Measurements from ENCODE around the gene PLA2G3. TPM values are rescaled to one million over a fixed set of nuclear protein-coding genes. Genes with fewer than 3 reads are reported as not detected.

The PLA2G3 gene
- total and polyA plus RNA-seq, 2 experiments from 2014 or later = not detected

DNA sequence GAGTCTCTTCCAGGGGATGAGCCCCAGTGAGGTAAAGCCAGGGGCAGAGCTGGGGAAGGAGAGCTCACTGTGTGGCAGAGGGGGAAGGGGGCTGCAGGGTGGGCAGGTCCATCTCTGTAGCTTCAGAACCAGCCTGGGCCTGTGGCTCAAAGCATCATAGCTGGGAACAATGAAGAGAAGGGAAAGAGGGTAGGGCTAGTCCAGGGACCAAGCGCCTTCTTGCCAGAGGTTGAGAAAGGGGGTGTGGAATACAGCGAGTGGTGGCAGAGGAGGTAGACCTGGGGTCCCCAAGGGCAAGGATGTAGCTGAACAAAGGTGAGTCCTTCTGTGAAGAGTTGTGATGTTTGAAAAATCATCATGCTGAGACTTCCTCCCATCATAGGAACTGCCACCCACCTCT, 1.2 kb upstream of the PLA2G3 start:
- in situ Hi-C loops (cut with MboI) = no loop called here
- no peak for DNase-seq
- WGBS, 2 experiments (ENCODE audit: low coverage in 1 of 2, low lambda C conversion rate in 2 of 2, missing lambda C conversion rate in 2 of 2) = 33 to 44% methylated on average over 2 of the region's 2 CpGs

DNA sequence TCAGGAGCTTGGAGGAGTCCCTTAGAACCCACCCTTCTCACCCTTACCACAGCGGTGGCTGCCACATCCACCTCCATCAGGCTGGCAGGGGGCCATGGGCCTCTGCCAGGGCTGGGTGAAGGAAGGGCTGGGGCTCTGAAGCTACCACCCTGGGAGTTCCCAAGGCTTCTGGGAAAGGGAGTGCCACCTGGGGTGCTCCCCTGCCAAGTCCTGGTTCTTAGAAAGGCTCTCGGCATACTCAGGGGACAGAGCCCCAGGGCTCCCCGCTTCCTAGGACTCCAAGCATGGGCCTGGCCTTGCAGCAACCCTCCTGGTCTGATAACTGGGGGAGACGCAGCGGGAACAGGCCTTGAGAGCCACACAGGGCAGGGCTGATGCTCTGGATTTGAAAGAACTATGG, 438 bp upstream of the PLA2G3 start:
- WGBS, 2 experiments (ENCODE audit: low coverage in 1 of 2, low lambda C conversion rate in 2 of 2, missing lambda C conversion rate in 2 of 2) = 68 to 74% methylated on average over 5 of the region's 5 CpGs
- no peaks in the 10 kb centered on the region for H3K36me3 ChIP-seq (ENCODE audit: low read depth)
- H3F3A ChIP-seq (ENCODE audit: insufficient read depth) = no peaks in the 10 kb centered on the region
- no peak overlapping the region for H3K27ac ChIP-seq
- no peaks in the 10 kb centered on the region for H3K4me1 ChIP-seq (ENCODE audit: insufficient read depth)
- H3K4me2 ChIP-seq (ENCODE audit: unreplicated experiment) = no peak overlapping the region
- no peaks in the 10 kb centered on the region for H3K9me2 ChIP-seq (ENCODE audit: insufficient read depth)
- no peaks in the 10 kb centered on the region for H3K9me3 ChIP-seq (ENCODE audit: low read depth)
- H4K20me1 ChIP-seq (ENCODE audit: insufficient read depth) = no peaks in the 10 kb centered on the region
- no peaks in the 10 kb centered on the region for H3K79me2 ChIP-seq (ENCODE audit: insufficient read depth)
- no peak overlapping the region for H3K9ac ChIP-seq
- in situ Hi-C loops (cut with MboI) = no loop called here
- H3K27me3 ChIP-seq (replicated peaks; ENCODE audit: insufficient read depth) = peaks cover 20% of the 10 kb centered on the region
- H2AFZ ChIP-seq = no peak overlapping the region
- H3K4me3 ChIP-seq = no peak overlapping the region
- no peak for DNase-seq
- TF ChIP-seq EZH2phosphoT487 (IDR thresholded peaks at IDR 0.05; ENCODE audit: insufficient read depth, low read depth) (no peak), EZH2 (IDR thresholded peaks at IDR 0.05; ENCODE audit: insufficient read depth, poor library complexity, severe bottlenecking) (no peak)

More for the DNA sequence above, 1.2 kb upstream of the PLA2G3 start:
- Histone ChIP-seq H3K9me2 (ENCODE audit: insufficient read depth) (no peaks in the 10 kb centered on the region), H3K27me3 (replicated peaks; ENCODE audit: insufficient read depth) (peaks cover 20% of the 10 kb centered on the region), H3K79me2 (ENCODE audit: insufficient read depth) (no peaks in the 10 kb centered on the region), H4K20me1 (ENCODE audit: insufficient read depth) (no peaks in the 10 kb centered on the region), H3K36me3 (ENCODE audit: low read depth) (no peaks in the 10 kb centered on the region), H3K4me3 (no peak overlapping the region), H3K9me3 (ENCODE audit: low read depth) (peaks cover under 1% of the 10 kb centered on the region), H3K27ac (no peak overlapping the region), H3F3A (ENCODE audit: insufficient read depth) (no peaks in the 10 kb centered on the region), H3K4me1 (ENCODE audit: insufficient read depth) (no peaks in the 10 kb centered on the region), H3K9ac (no peak overlapping the region), H3K4me2 (ENCODE audit: unreplicated experiment) (no peak overlapping the region), H2AFZ (no peak overlapping the region)
- TF ChIP-seq EZH2 (IDR thresholded peaks at IDR 0.05; ENCODE audit: insufficient read depth, poor library complexity, severe bottlenecking) = no peak
- no peak for TF ChIP-seq EZH2phosphoT487 (IDR thresholded peaks at IDR 0.05; ENCODE audit: insufficient read depth, low read depth)

GRCh38 chr22:31139066-31139465, 1.2 kb downstream of the PLA2G3 start:
- in situ Hi-C loops (cut with MboI) = no loop called here
- Histone ChIP-seq H3K27ac (no peak overlapping the region), H3K79me2 (ENCODE audit: insufficient read depth) (no peaks in the 10 kb centered on the region), H3K4me1 (ENCODE audit: insufficient read depth) (no peaks in the 10 kb centered on the region), H3K9me2 (ENCODE audit: insufficient read depth) (no peaks in the 10 kb centered on the region), H3F3A (ENCODE audit: insufficient read depth) (no peaks in the 10 kb centered on the region), H3K9me3 (ENCODE audit: low read depth) (no peaks in the 10 kb centered on the region), H3K9ac (no peak overlapping the region), H2AFZ (no peak overlapping the region), H4K20me1 (ENCODE audit: insufficient read depth) (no peaks in the 10 kb centered on the region), H3K36me3 (ENCODE audit: low read depth) (no peaks in the 10 kb centered on the region), H3K4me2 (ENCODE audit: unreplicated experiment) (no peak overlapping the region), H3K4me3 (no peak overlapping the region), H3K27me3 (replicated peaks; ENCODE audit: insufficient read depth) (peaks cover 20% of the 10 kb centered on the region)
- TF ChIP-seq EZH2phosphoT487 (IDR thresholded peaks at IDR 0.05; ENCODE audit: insufficient read depth, low read depth) = no peak
- whole genome bisulfite sequencing, 2 experiments (ENCODE audit: low coverage in 1 of 2, low lambda C conversion rate in 2 of 2, missing lambda C conversion rate in 2 of 2) = 81 to 83% methylated on average over 3 of the region's 3 CpGs
- no peak for DNase-seq

GRCh38 chr22:31138126-31138525, 2.2 kb downstream of the PLA2G3 start:
- no peaks in the 10 kb centered on the region for H4K20me1 ChIP-seq (ENCODE audit: insufficient read depth)
- 82 to 87% methylated on average over 9 to 10 of the region's 10 CpGs for WGBS, 2 experiments (ENCODE audit: low coverage in 1 of 2, low lambda C conversion rate in 2 of 2, missing lambda C conversion rate in 2 of 2)

GRCh38 chr22:31137721-31138120, 2.6 kb downstream of the PLA2G3 start:
- H3K79me2 ChIP-seq (ENCODE audit: insufficient read depth) = no peaks in the 10 kb centered on the region
- 52 to 58% methylated on average over 9 to 10 of the region's 10 CpGs for WGBS, 2 experiments (ENCODE audit: low coverage in 1 of 2, low lambda C conversion rate in 2 of 2, missing lambda C conversion rate in 2 of 2)
- in situ Hi-C loops (cut with MboI) = no loop called here
- H3K4me2 ChIP-seq (ENCODE audit: unreplicated experiment) = no peak overlapping the region
- peaks cover 20% of the 10 kb centered on the region for H3K27me3 ChIP-seq (replicated peaks; ENCODE audit: insufficient read depth)
- no peaks in the 10 kb centered on the region for H3K4me1 ChIP-seq (ENCODE audit: insufficient read depth)
- no peak overlapping the region for H2AFZ ChIP-seq
- no peaks in the 10 kb centered on the region for H3F3A ChIP-seq (ENCODE audit: insufficient read depth)
- no peaks in the 10 kb centered on the region for H3K36me3 ChIP-seq (ENCODE audit: low read depth)
- H3K4me3 ChIP-seq = no peak overlapping the region
- H3K9me3 ChIP-seq (ENCODE audit: low read depth) = no peaks in the 10 kb centered on the region
- H3K9ac ChIP-seq = no peak overlapping the region
- TF ChIP-seq EZH2phosphoT487 (IDR thresholded peaks at IDR 0.05; ENCODE audit: insufficient read depth, low read depth) (no peak), EZH2 (IDR thresholded peaks at IDR 0.05; ENCODE audit: insufficient read depth, poor library complexity, severe bottlenecking) (no peak)
- no peaks in the 10 kb centered on the region for H4K20me1 ChIP-seq (ENCODE audit: insufficient read depth)
- no peak overlapping the region for H3K27ac ChIP-seq
- no peak for DNase-seq
- no peaks in the 10 kb centered on the region for H3K9me2 ChIP-seq (ENCODE audit: insufficient read depth)

More at GRCh38 chr22:31138126-31138525, 2.2 kb downstream of the PLA2G3 start:
- no peaks in the 10 kb centered on the region for H3K9me3 ChIP-seq (ENCODE audit: low read depth)
- H3K27me3 ChIP-seq (replicated peaks; ENCODE audit: insufficient read depth) = peaks cover 20% of the 10 kb centered on the region
- H3K4me2 ChIP-seq (ENCODE audit: unreplicated experiment) = no peak overlapping the region
- no peak overlapping the region for H3K4me3 ChIP-seq
- in situ Hi-C loops (cut with MboI) = no loop called here
- H2AFZ ChIP-seq = no peak overlapping the region
- no peaks in the 10 kb centered on the region for H3K9me2 ChIP-seq (ENCODE audit: insufficient read depth)
- H3K36me3 ChIP-seq (ENCODE audit: low read depth) = no peaks in the 10 kb centered on the region
- no peaks in the 10 kb centered on the region for H3K79me2 ChIP-seq (ENCODE audit: insufficient read depth)
- H3F3A ChIP-seq (ENCODE audit: insufficient read depth) = no peaks in the 10 kb centered on the region
- H3K27ac ChIP-seq = no peak overlapping the region
- no peak for DNase-seq
- H3K4me1 ChIP-seq (ENCODE audit: insufficient read depth) = no peaks in the 10 kb centered on the region
- TF ChIP-seq EZH2 (IDR thresholded peaks at IDR 0.05; ENCODE audit: insufficient read depth, poor library complexity, severe bottlenecking) (no peak), EZH2phosphoT487 (IDR thresholded peaks at IDR 0.05; ENCODE audit: insufficient read depth, low read depth) (no peak)
- H3K9ac ChIP-seq = no peak overlapping the region
